Breast epithelium (tissue), 4 donors: Measurements from ENCODE around the gene MAST4. TPM values are rescaled to one million over a fixed set of nuclear protein-coding genes. Genes with fewer than 3 reads are reported as not detected.
"Not testable (repeated sequence)": the region's sequence is repeated elsewhere in the genome, so short reads cannot be mapped to it uniquely, and the experiment has no call there.

Experiments used
- DNase-seq, 2 donors: peaks; one replicate each; pipeline ENCODE4 v3.0.0-alpha.2; 2019; ENCODE audit warnings: low spot score in 2 of 2
- H3K27ac ChIP-seq, 2 donors: fragments of 200-600 bp; sonication (generic) in 1 of 2; one replicate each; pipeline ENCODE4 v1.5.1; 2016 to 2019; ENCODE audit warnings: mild to moderate bottlenecking in 1 of 2
- H3K27me3 ChIP-seq, 2 donors: fragments of 200-600 bp; sonication (generic) in 1 of 2; one replicate each; pipeline versions ENCODE4 v1.5.1 to v1.6.0; 2017 to 2019; ENCODE audit warnings: control low read depth in 1 of 2, mild to moderate bottlenecking in 1 of 2
- H3K36me3 ChIP-seq: fragments of 200-600 bp; one replicate; pipeline ENCODE4 v1.5.1; 2019
- H3K4me1 ChIP-seq, 2 donors: fragments of 200-600 bp; sonication (generic); one replicate each; pipeline ENCODE4 v1.5.1; 2016 to 2019; ENCODE audit warnings: control low read depth in 1 of 2
- H3K4me3 ChIP-seq, 3 donors: fragments of 200-600 bp; sonication (generic); 1 replicate in 2 of 3; 2 replicates in 1 of 3; pipeline ENCODE4 v1.5.1; 2016 to 2019; ENCODE audit warnings: mild to moderate bottlenecking in 3 of 3, moderate library complexity in 2 of 3
- H3K9me3 ChIP-seq, 2 donors: fragments of 200-600 bp; sonication (generic) in 1 of 2; one replicate each; pipeline ENCODE4 v1.5.1; 2016 to 2019; ENCODE audit warnings: control low read depth in 1 of 2
- CTCF ChIP-seq, 3 donors: fragments of 450-650 bp; IDR thresholded peaks; one replicate each; pipeline ENCODE4 v1.5.1; 2016 to 2017; ENCODE audit warnings: antibody characterized with exemption in 3 of 3, mild to moderate bottlenecking in 3 of 3, moderate library complexity in 3 of 3
- POLR2A ChIP-seq: fragments of 450-650 bp; IDR thresholded peaks from one replicate; pipeline ENCODE4 v1.6.1; 2016; ENCODE audit warnings: antibody characterized with exemption, mild to moderate bottlenecking, moderate library complexity
- POLR2AphosphoS5 ChIP-seq, 3 donors: sonication (generic); formaldehyde crosslinking; IDR thresholded peaks; one replicate each; pipeline ENCODE4 v1.6.1; 2017; ENCODE audit warnings: antibody characterized with exemption in 3 of 3
- intact Hi-C: fragments of 100-400 bp; cut with DNase I; formaldehyde crosslinking; loops from one replicate; pipeline ENCODE4 v1.15.1; 2023; ENCODE audit warnings: low total_unique reads
- total RNA-seq, 3 donors: library from RNA; depleted of rRNA; stranded (reverse); fragments of >200 nt; gene quantifications; one replicate each; pipeline ENCODE4 v1.1.0, GENCODE V29; 2016

The MAST4 gene
- total RNA-seq, 3 donors from 2014 or later = 28.0 to 61.5 (median 50.1) TPM

GRCh38 chr5:66818935-66819328 lies 222.7 kb downstream of the MAST4 start:
- Histone ChIP-seq H3K27ac (no peak overlapping the region), H3K4me1 (no peaks in the 10 kb centered on the region), H3K9me3 (no peaks in the 10 kb centered on the region), H3K36me3 (no peaks in the 10 kb centered on the region), H3K4me3 (no peak overlapping the region), H3K27me3 (no peaks in the 10 kb centered on the region)
- no peak for TF ChIP-seq POLR2A
- TF ChIP-seq POLR2AphosphoS5 (IDR thresholded peaks at IDR 0.05) = no peak
- TF ChIP-seq CTCF (IDR thresholded peaks at IDR 0.05) = no peak
- intact Hi-C loops = no loop called here
- no peak for DNase-seq

GRCh38 chr5:66820630-66821207 lies 224.5 kb downstream of the MAST4 start:
- TF ChIP-seq POLR2A (no peak), POLR2AphosphoS5 (IDR thresholded peaks at IDR 0.05) (no peak), CTCF (IDR thresholded peaks at IDR 0.05) (no peak)
- Histone ChIP-seq H3K27me3 (no peaks in the 10 kb centered on the region), H3K4me1 (no peaks in the 10 kb centered on the region), H3K36me3 (no peaks in the 10 kb centered on the region), H3K4me3 (no peak overlapping the region), H3K9me3 (no peaks in the 10 kb centered on the region), H3K27ac (no peak overlapping the region)
- intact Hi-C loops = no loop called here
- no peak for DNase-seq

- Histone ChIP-seq H3K4me3 (no peak overlapping the region), H3K27me3 (no peaks in the 10 kb centered on the region), H3K36me3 (no peaks in the 10 kb centered on the region), H3K9me3 (no peaks in the 10 kb centered on the region), H3K4me1 (no peaks in the 10 kb centered on the region), H3K27ac (no peak overlapping the region)
- no peak for DNase-seq
- intact Hi-C loops = no loop called here
- no peak for TF ChIP-seq CTCF (IDR thresholded peaks at IDR 0.05)
- no peak for TF ChIP-seq POLR2A
- no peak for TF ChIP-seq POLR2AphosphoS5 (IDR thresholded peaks at IDR 0.05)
These were observed 225.7 kb downstream of the MAST4 start for GRCh38 chr5:66821688-66822429.

- DNase-seq, intact Hi-C loops, H3K4me1 ChIP-seq, H3K27ac ChIP-seq, H3K27me3 ChIP-seq, H3K36me3 ChIP-seq, H3K9me3 ChIP-seq, H3K4me3 ChIP-seq: not testable (repeated sequence)
These were observed 226.7 kb downstream of the MAST4 start for GRCh38 chr5:66822906-66823305.

- TF ChIP-seq POLR2A = no peak
- TF ChIP-seq POLR2AphosphoS5 (IDR thresholded peaks at IDR 0.05) = no peak
- no peak for TF ChIP-seq CTCF (IDR thresholded peaks at IDR 0.05)
- Histone ChIP-seq H3K4me3 (no peak overlapping the region), H3K27me3 (no peaks in the 10 kb centered on the region), H3K4me1 (no peaks in the 10 kb centered on the region), H3K27ac (no peak overlapping the region), H3K36me3 (no peaks in the 10 kb centered on the region), H3K9me3 (no peaks in the 10 kb centered on the region)
- no peak for DNase-seq
- intact Hi-C loops = no loop called here
These were observed 228.3 kb downstream of the MAST4 start for GRCh38 chr5:66824476-66824875.
